SH-SY5Y (cell line): ENCODE results near the gene RMND1.

Experiments used
- GATA2 ChIP-seq: IDR thresholded peaks from 2 replicates; pipeline ENCODE4 v1.6.1; 2011; ENCODE audit warnings: mild to moderate bottlenecking, low read depth, low read length
- GATA3 ChIP-seq: IDR thresholded peaks from 2 replicates; pipeline ENCODE4 v1.6.1; 2011; ENCODE audit warnings: low read depth, mild to moderate bottlenecking, low read length, moderate library complexity

RMND1 gene

GRCh38 chr6:151440930-151441329 is 11.0 kb downstream of the RMND1 start:
- no peak for TF ChIP-seq GATA2
- TF ChIP-seq GATA3: no peak

DNA sequence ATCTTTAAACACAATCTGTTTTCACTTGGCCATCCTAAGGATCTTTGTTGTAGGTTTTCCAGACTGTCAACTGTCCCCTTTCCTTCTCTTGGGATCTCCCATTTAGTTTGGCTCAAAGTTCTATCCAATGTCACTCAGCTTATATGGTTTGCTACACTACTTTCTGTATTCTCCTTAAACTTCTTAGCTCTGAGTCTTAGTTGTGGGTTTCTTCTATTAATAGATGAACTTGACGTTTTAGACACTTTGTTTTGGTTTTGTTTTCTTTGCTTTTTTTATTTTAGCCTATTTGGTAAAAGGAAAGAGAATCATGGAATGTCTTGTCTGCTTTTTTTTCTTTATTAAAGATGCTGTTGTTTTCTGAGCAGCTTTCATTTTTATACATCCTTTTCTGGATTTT is 11.4 kb downstream of the RMND1 start:
- TF ChIP-seq GATA2: no peak
- TF ChIP-seq GATA3: no peak

DNA sequence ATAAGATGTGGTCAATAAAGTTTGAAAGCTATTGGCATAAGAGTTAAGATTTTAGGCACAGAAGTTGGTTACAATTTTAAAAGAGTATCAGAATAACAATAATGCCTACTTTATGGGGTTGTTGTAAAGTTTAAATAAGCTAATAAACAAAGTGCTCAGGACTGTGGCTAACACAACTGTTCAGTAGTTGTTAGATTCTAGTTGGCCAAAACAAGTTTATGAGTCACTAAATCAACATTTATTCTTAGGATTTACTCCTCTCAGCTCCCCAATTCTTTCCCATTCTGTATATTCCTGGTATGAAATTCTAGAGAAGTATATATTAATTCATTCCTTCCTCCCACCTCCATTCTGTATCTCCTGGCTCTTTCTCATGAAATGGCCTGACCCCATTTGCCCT is 14.5 kb downstream of the RMND1 start:
- TF ChIP-seq GATA2: no peak
- TF ChIP-seq GATA3: no peak

GRCh38 chr6:151436802-151437201 is 15.1 kb downstream of the RMND1 start:
- TF ChIP-seq GATA3: no peak
- TF ChIP-seq GATA2: no peak

- TF ChIP-seq GATA3: no peak
- TF ChIP-seq GATA2: no peak
Measured at GRCh38 chr6:151436300-151436699, 15.6 kb downstream of the RMND1 start.

GRCh38 chr6:151434369-151434768 is 17.6 kb downstream of the RMND1 start:
- no peak for TF ChIP-seq GATA3
- no peak for TF ChIP-seq GATA2

DNA sequence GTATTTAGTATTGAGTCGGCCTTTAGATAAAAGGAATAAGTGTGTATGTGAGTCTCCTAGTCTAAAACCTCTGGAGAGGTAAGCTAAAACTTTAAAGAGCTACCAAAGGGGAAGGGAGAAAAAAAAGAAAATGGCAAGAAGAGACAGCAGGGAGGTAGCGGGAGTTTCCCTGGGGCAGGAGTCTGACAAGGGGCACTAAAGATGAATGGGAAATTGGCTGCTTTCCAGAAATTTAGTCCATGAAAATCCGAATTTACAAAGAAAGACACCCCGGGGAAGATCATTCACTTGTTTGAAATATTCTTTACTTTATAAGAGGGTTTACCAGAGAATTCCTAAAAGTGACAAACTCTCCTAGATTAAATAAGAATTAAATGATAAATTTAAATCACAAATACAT is 19.3 kb downstream of the RMND1 start:
- TF ChIP-seq GATA3 (no peak), GATA2 (no peak)

DNA sequence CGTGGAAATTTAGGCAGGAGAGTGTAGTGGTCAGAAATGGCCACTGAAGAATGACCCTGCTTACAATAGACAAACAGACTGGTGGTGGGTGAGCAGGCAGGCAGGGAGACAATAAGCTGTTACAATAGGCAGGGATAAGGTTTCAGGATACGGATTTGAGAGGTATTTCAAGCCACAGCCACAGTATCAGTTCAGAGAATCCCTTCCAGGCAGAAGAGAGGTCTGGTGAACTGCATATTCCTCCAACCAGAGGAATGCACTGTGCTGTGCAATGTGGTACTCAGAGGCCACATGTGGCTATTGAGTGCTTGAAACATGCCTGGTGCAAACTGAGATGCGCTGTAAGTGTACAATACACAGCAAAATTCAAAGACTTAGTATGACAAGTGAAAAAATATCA is 20.6 kb downstream of the RMND1 start:
- TF ChIP-seq GATA3 (no peak), GATA2 (no peak)

DNA sequence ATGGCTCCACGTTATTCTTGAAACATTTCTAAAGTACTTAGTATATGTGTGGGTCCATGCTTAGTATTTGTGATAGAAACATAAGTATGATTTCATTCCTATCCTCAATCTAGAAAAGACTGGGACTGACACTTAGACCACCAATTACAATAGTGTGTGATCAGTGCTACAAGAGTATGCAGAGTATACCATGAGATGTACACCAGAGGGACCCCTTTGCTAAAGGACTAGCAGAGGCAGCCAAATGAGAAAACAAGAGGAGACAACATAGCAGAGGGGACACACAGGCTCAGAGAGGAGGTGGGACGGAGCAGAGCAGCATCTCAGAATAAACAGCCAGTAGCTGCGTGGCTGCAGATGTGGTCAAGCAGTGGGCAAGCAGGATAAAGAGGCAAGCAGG is 21.0 kb downstream of the RMND1 start:
- TF ChIP-seq GATA2 (no peak), GATA3 (no peak)

GRCh38 chr6:151428093-151428735 is 23.7 kb downstream of the RMND1 start:
- TF ChIP-seq GATA2: no peak
- TF ChIP-seq GATA3: no peak

DNA sequence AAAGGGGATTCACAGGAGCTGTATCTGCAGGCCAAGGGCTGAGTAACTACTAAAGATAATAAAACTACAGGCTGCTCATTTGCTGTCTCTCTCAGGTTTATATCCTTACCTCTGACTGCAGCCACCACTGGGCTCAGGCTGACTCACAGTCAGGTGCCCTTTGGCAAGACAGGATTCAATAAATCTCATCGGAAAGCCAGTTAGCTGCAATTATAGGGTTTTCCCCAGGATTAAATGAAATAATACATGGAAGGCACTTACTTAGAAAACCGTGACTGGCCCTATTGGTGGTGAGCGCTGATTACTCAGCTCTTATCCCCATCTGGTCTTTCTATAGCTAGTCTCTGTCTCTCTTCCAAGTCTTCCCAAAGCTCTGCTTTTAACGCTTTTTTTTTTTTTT is 26.4 kb downstream of the RMND1 start:
- TF ChIP-seq GATA2: no peak
- no peak for TF ChIP-seq GATA3

DNA sequence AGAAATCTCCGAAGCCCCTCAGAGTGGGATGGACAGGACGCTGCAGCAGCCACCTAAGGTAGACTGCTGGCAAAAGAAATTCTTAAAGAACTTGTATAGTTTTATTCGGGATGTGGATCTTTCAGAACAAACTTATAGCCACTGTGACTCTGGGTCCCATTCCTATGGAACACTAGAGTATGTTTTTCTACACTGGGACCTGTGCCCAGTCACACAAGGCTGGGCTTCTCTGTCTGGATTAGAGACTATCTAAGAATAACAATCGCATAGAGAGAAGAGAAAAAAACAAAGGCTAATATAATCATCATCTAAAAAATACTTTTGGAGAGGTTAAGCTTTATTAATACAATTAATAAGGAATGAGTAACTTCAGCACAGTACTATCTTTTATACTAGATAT is 28.9 kb downstream of the RMND1 start:
- TF ChIP-seq GATA3: no peak
- no peak for TF ChIP-seq GATA2

DNA sequence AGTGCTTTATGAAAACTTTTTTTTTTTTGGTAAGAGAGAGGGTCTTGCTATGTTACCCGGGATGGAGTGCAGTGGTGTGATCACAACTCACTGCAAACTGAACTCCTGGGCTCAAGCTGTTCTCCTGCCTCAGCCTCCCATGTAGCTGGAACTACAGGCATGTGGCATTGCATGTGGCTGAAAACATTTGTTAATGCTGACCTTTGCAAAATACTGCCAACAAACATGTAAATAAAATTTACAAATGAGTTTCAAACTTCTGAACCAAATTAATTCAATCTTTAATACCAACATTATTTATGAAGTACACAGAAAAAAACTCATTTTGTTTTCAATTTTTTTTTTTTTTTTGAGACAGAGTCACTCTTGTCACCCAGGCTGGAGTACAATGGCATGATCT is 34.4 kb downstream of the RMND1 start:
- TF ChIP-seq GATA2: no peak
- TF ChIP-seq GATA3: no peak

DNA sequence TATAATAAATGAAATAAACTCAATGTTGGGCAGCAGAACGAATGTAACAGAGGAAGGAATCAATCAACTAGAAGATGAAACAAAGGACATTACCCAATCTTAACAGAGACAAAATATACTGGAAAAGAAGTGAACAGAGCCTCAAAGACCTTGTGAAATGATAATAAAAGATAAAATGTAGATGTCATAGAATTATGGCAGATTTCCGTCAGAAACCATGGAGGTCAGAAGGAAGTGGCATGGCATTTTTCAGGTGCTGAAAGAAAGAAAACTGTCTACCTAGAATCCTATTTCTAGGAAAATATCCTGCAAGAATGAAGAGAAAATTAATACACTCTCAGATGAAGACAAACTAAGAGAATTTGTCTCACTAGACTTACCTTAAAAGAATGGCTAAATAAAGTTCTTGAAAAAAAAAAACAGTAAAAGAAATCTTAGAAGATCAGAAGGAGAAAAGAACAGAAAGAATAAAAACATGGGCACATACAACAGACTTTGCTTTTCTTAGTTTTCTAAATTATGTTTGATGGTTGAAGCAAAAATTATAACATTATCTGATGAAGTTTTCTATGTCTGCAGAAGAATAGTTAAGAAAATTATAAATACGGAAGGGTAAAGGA is 37.2 kb downstream of the RMND1 start:
- TF ChIP-seq GATA3: no peak
- TF ChIP-seq GATA2: no peak

DNA sequence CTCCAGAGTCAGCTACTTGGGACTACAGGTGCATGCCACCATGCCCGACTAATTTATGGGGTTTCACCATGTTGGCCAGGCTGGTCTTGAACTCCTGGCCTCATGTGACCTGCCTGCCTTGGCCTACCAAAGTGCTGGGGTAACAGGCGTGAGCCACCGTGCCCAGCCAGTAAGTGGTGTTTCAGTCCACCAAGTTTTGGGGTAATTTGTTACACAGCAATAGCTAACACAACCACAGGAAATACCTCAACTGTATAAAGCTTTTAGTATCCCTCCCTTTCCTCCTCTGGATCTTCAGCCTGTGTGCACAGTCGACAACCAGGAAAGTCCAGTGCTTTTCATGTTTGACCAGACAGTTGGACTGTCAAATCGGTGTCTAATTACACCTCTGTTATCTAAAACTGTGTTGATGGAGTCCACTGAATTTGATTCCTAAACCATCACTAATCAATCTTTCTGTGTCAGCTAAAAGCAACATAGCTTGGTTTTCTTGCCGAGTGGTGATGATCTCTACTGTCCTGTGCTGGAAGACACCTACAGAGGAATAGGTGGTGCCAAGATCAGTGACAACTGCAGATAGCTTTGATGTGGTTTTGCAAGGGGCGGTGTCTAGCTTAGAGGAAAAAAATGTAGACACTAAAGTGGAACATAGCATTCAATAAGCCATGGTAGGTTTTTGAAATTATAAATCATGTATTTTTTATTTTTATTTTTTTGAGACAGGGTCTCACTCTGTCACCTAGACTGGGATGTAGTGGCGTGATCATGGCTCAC is 38.4 kb downstream of the RMND1 start:
- no peak for TF ChIP-seq GATA3
- no peak for TF ChIP-seq GATA2
